Measurements from ENCODE around the gene MAPK1IP1L. TPM values are rescaled to one million over a fixed set of nuclear protein-coding genes. Genes with fewer than 3 reads are reported as not detected.
A peak's percentile ranks its signal among the peaks of the same experiment; 100 is the strongest.
"Not testable (repeated sequence)": the region's sequence is repeated elsewhere in the genome, so short reads cannot be mapped to it uniquely, and the experiment has no call there.

MAPK1IP1L gene
- 100 to 1,000 TPM in 1 of 2 donors, 10 to 100 TPM in 1; 51.3 to 137 TPM for total RNA-seq

- Histone ChIP-seq H3K36me3 (no peaks in the 10 kb centered on the region), H3K4me1 (replicated peaks) (peaks cover 5% of the 10 kb centered on the region), H3K27me3 (replicated peaks; ENCODE audit: insufficient read depth) (no peaks in the 10 kb centered on the region), H3K27ac (peak within 1 kb of the TSS; percentile 99 to 100), H3K9me3 (no peaks in the 10 kb centered on the region), H3K4me3 (peak within 1 kb of the TSS; percentile 85 to 97)
- WGBS, result under 1% methylated on average over 78 of the region's 98 CpGs
- intact Hi-C loops (cut with DNase I), result loop anchor here (2.0 kb wide), 1 partner anchor 25 kb away; the partner anchor contains the start of genes SOCS4 and WDHD1
- TF ChIP-seq POLR2A (IDR thresholded peaks at IDR 0.05), result peak; percentile 96
- peak; percentile 88 for TF ChIP-seq POLR2AphosphoS5 (IDR thresholded peaks at IDR 0.05)
- TF ChIP-seq, protein P1, sequence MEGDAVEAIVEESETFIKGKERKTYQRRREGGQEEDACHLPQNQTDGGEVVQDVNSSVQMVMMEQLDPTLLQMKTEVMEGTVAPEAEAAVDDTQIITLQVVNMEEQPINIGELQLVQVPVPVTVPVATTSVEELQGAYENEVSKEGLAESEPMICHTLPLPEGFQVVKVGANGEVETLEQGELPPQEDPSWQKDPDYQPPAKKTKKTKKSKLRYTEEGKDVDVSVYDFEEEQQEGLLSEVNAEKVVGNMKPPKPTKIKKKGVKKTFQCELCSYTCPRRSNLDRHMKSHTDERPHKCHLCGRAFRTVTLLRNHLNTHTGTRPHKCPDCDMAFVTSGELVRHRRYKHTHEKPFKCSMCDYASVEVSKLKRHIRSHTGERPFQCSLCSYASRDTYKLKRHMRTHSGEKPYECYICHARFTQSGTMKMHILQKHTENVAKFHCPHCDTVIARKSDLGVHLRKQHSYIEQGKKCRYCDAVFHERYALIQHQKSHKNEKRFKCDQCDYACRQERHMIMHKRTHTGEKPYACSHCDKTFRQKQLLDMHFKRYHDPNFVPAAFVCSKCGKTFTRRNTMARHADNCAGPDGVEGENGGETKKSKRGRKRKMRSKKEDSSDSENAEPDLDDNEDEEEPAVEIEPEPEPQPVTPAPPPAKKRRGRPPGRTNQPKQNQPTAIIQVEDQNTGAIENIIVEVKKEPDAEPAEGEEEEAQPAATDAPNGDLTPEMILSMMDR (IDR thresholded peaks at IDR 0.05), result peak; percentile 99 to 100 (median 100)
- peak; percentile 84 for DNase-seq (ENCODE audit: low spot score)
These were observed at the start of gene MAPK1IP1L for GRCh38 chr14:55051423-55052268. Gene MAPK1IP1L, plus strand, starts transcription at chr14:55051647. Its CDS starts 10,037 bp downstream, at chr14:55061684.

GRCh38 chr14:55005071-55005470 lies 46.4 kb upstream of the MAPK1IP1L start:
- Histone ChIP-seq H3K9me3 (no peaks in the 10 kb centered on the region), H3K4me3 (no peak overlapping the region), H3K27me3 (replicated peaks; ENCODE audit: insufficient read depth) (no peaks in the 10 kb centered on the region), H3K36me3 (no peaks in the 10 kb centered on the region), H3K4me1 (replicated peaks) (no peaks in the 10 kb centered on the region), H3K27ac (no peak overlapping the region)
- intact Hi-C loops (cut with DNase I), result no loop called here
- no peak for TF ChIP-seq POLR2A (IDR thresholded peaks at IDR 0.05)
- TF ChIP-seq POLR2AphosphoS5 (IDR thresholded peaks at IDR 0.05), result no peak
- TF ChIP-seq, protein P1 (IDR thresholded peaks at IDR 0.05), result no peak
- WGBS, result 80% methylated on average over 4 of the region's 4 CpGs
- DNase-seq (ENCODE audit: low spot score), result no peak

DNA sequence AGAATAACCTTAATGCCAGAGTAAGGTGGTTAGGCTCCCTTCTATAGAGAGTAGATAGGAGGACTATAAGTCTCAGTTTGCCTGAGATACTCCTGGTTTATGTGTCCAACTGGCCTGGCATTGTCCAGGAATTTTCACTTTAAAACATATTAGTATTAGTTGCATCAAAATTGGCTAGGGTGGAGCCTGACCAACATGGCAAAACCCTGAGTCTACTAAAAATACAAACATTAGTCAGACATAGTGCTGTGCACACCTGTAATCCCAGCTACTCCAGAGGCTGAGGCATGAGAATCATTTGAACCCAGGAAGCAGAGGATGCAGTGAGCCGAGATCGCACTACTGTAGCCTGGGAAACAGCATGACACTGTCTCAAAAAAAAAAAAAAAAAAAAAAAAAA lies 36.4 kb upstream of the MAPK1IP1L start:
- intact Hi-C loops (cut with DNase I), result no loop called here
- no peaks in the 10 kb centered on the region for H3K4me1 ChIP-seq (replicated peaks)
- H3K9me3 ChIP-seq, result no peaks in the 10 kb centered on the region
- WGBS, result 93% methylated on average over 2 of the region's 2 CpGs
- no peak overlapping the region for H3K27ac ChIP-seq
- H3K27me3 ChIP-seq (replicated peaks; ENCODE audit: insufficient read depth), result no peaks in the 10 kb centered on the region
- H3K4me3 ChIP-seq, result no peak overlapping the region
- TF ChIP-seq POLR2AphosphoS5 (IDR thresholded peaks at IDR 0.05), result no peak
- TF ChIP-seq POLR2A (IDR thresholded peaks at IDR 0.05), result no peak
- TF ChIP-seq, protein P1 (IDR thresholded peaks at IDR 0.05), result no peak
- H3K36me3 ChIP-seq, result no peaks in the 10 kb centered on the region
- no peak for DNase-seq (ENCODE audit: low spot score)

GRCh38 chr14:55019968-55020554 lies 31.4 kb upstream of the MAPK1IP1L start:
- H3K27me3 ChIP-seq (replicated peaks; ENCODE audit: insufficient read depth), result no peaks in the 10 kb centered on the region
- intact Hi-C loops (cut with DNase I), result no loop called here
- no peak for DNase-seq (ENCODE audit: low spot score)
- 97% methylated on average over 2 of the region's 2 CpGs for WGBS
- no peaks in the 10 kb centered on the region for H3K9me3 ChIP-seq
- no peaks in the 10 kb centered on the region for H3K4me1 ChIP-seq (replicated peaks)
- H3K27ac ChIP-seq, result no peak overlapping the region
- no peak overlapping the region for H3K4me3 ChIP-seq
- no peaks in the 10 kb centered on the region for H3K36me3 ChIP-seq
- TF ChIP-seq POLR2A (IDR thresholded peaks at IDR 0.05), result no peak
- no peak for TF ChIP-seq POLR2AphosphoS5 (IDR thresholded peaks at IDR 0.05)
- TF ChIP-seq, protein P1 (IDR thresholded peaks at IDR 0.05), result no peak

GRCh38 chr14:55024365-55024764 lies 27.1 kb upstream of the MAPK1IP1L start:
- H3K4me1 ChIP-seq (replicated peaks); H3K4me3 ChIP-seq; DNase-seq (ENCODE audit: low spot score); H3K27me3 ChIP-seq (replicated peaks; ENCODE audit: insufficient read depth); H3K9me3 ChIP-seq; H3K27ac ChIP-seq; intact Hi-C loops (cut with DNase I); H3K36me3 ChIP-seq: not testable (repeated sequence)
- 48% methylated on average over 4 of the region's 5 CpGs for whole genome bisulfite sequencing

Measured in prostate gland (tissue), 2 donors.